SK-N-SH treated with all-trans-retinoic acid at 6 μM for 48 hours (cell line): ENCODE measurements around the gene NOS2.

ENCODE experiments used
- ATAC-seq: fragments of 200-7000 bp; cut with Tn5 transposase; 3 replicates; pipeline ENCODE4 v1.9.1; 2020; ENCODE audit warnings: mild to moderate bottlenecking, moderate library complexity
- ARNTL ChIP-seq: fragments of 450-650 bp; formaldehyde crosslinking; IDR thresholded peaks from 2 replicates; pipeline ENCODE4 v1.5.0; 2020; ENCODE audit warnings: low read depth, mild to moderate bottlenecking, moderate library complexity, borderline replicate concordance
- CSDC2 ChIP-seq: fragments of 250-450 bp; sonication (Bioruptor Pico); IDR thresholded peaks from 2 replicates; pipeline ENCODE4 v1.5.0; 2020; ENCODE audit warnings: mild to moderate bottlenecking, moderate library complexity
- CSRNP3 ChIP-seq: fragments of 250-450 bp; sonication (Bioruptor Pico); IDR thresholded peaks from 2 replicates; pipeline ENCODE4 v1.5.1; 2021; ENCODE audit warnings: mild to moderate bottlenecking, moderate library complexity
- ESRRG ChIP-seq: fragments of 250-450 bp; sonication (Bioruptor Pico); IDR thresholded peaks from 2 replicates; pipeline ENCODE4 v1.6.1; 2021; ENCODE audit warnings: mild to moderate bottlenecking
- ISL1 ChIP-seq: fragments of 250-450 bp; sonication (Bioruptor Pico); IDR thresholded peaks from 2 replicates; pipeline ENCODE4 v2.1.2; 2022; ENCODE audit warnings: mild to moderate bottlenecking, moderate library complexity
- OSR1 ChIP-seq: fragments of 250-450 bp; sonication (Bioruptor Pico); IDR thresholded peaks from 2 replicates; pipeline ENCODE4 v1.8.0; 2022; ENCODE audit warnings: moderate library complexity, mild to moderate bottlenecking, inconsistent platforms
- PATZ1 ChIP-seq: fragments of 250-450 bp; sonication (Bioruptor Pico); IDR thresholded peaks from 2 replicates; pipeline ENCODE4 v1.8.0; 2020; ENCODE audit warnings: mild to moderate bottlenecking, moderate library complexity, borderline replicate concordance
- RARB ChIP-seq: fragments of 250-450 bp; sonication (Bioruptor Pico); IDR thresholded peaks from 2 replicates; pipeline ENCODE4 v1.8.0; 2021; ENCODE audit warnings: mild to moderate bottlenecking, moderate library complexity
- TCF4 ChIP-seq: fragments of 250-450 bp; sonication (Bioruptor Pico); IDR thresholded peaks from 2 replicates; pipeline ENCODE4 v1.8.0; 2021; ENCODE audit warnings: mild to moderate bottlenecking, moderate library complexity, borderline replicate concordance
- TOX ChIP-seq: fragments of 250-450 bp; sonication (Bioruptor Pico); IDR thresholded peaks from 2 replicates; pipeline ENCODE4 v1.8.0; 2021; ENCODE audit warnings: mild to moderate bottlenecking, moderate library complexity, borderline replicate concordance
- TSHZ2 ChIP-seq: fragments of 250-450 bp; sonication (Bioruptor Pico); IDR thresholded peaks from 2 replicates; pipeline ENCODE4 v1.5.0; 2020; ENCODE audit warnings: mild to moderate bottlenecking, moderate library complexity
- ZC3H10 ChIP-seq: fragments of 250-450 bp; sonication (Bioruptor Pico); IDR thresholded peaks from 2 replicates; pipeline ENCODE4 v1.5.1; 2021; ENCODE audit warnings: mild to moderate bottlenecking, moderate library complexity
- ZFP3 ChIP-seq: fragments of 250-450 bp; sonication (Bioruptor Pico); IDR thresholded peaks from 2 replicates; pipeline ENCODE4 v1.5.0; 2020; ENCODE audit warnings: mild to moderate bottlenecking, moderate library complexity
- ZFP30 ChIP-seq: fragments of 450-650 bp; formaldehyde crosslinking; IDR thresholded peaks from 2 replicates; pipeline ENCODE4 v1.5.0; 2022; ENCODE audit warnings: mild to moderate bottlenecking, moderate library complexity
- ZNF565 ChIP-seq: fragments of 450-650 bp; formaldehyde crosslinking; conservative IDR thresholded peaks from 2 replicates; pipeline ENCODE4 v1.5.0; 2020; ENCODE audit warnings: low read depth, mild to moderate bottlenecking, moderate library complexity
- ZNF70 ChIP-seq: fragments of 450-650 bp; formaldehyde crosslinking; IDR thresholded peaks from 2 replicates; pipeline ENCODE4 v1.5.0; 2020; ENCODE audit warnings: mild to moderate bottlenecking, moderate library complexity
- TF ChIP-seq, protein P1 (sequence below): fragments of 250-450 bp; sonication (Bioruptor Pico); IDR thresholded peaks from 2 replicates; pipeline ENCODE4 v1.8.0; 2021; ENCODE audit warnings: low read depth, mild to moderate bottlenecking, moderate library complexity, borderline replicate concordance
- TF ChIP-seq, protein P2 (sequence below): fragments of 250-450 bp; sonication (Bioruptor Pico); IDR thresholded peaks from 2 replicates; pipeline ENCODE4 v1.5.1; 2020; ENCODE audit warnings: low read depth, mild to moderate bottlenecking, moderate library complexity

Gene NOS2

DNA sequence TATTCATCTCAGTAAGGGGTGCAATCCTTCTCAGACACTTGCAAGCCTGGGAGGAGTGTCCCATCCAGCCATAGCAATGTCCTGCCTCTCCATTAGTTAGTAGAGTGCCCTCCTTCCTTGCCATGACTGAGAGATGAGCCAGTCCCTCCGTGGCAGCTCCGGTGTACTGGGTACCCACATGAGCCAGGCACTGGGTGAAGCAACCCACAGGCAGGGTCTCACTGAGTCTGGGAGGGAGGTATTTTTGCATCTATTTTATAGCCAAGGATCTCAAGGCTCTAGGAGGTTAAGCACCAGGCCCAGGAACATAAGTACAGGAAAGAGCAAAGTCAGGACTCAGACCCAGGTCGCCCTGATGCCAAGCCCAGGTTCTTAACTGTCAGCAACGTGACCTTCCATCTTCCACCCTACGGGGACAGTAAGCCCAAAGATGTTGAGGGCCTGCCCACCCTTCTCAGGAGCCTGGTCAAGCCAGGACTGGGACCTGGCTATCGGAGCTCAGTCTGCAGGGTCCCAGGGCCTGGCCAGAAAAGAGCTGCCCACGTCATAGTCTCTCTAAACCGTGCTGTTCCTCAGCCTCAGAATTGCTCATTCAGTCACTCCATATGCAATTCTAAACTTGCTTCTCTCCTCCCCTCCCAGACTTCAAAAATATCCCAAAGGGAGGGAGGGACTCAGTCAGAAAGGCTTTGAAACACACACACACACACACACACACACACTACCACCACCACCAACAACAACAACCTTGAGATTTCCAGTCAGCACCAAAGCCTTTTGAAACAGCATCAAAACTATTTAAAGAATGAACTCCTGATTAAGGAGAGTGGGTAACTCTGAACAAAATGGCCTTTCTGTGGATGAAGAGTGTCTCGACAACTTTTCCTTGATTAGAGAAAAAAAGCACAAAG, 16.6 kb downstream of the NOS2 start:
- ATAC-seq = no peak
- TF ChIP-seq CSDC2 (CRISPR knock-in tag) (no peak), OSR1 (CRISPR knock-in tag) (no peak), TCF4 (CRISPR knock-in tag) (no peak), PATZ1 (CRISPR knock-in tag) (no peak), ZFP30 (no peak), ESRRG (CRISPR knock-in tag) (no peak), TOX (CRISPR knock-in tag) (no peak)
- TF ChIP-seq, protein P1, sequence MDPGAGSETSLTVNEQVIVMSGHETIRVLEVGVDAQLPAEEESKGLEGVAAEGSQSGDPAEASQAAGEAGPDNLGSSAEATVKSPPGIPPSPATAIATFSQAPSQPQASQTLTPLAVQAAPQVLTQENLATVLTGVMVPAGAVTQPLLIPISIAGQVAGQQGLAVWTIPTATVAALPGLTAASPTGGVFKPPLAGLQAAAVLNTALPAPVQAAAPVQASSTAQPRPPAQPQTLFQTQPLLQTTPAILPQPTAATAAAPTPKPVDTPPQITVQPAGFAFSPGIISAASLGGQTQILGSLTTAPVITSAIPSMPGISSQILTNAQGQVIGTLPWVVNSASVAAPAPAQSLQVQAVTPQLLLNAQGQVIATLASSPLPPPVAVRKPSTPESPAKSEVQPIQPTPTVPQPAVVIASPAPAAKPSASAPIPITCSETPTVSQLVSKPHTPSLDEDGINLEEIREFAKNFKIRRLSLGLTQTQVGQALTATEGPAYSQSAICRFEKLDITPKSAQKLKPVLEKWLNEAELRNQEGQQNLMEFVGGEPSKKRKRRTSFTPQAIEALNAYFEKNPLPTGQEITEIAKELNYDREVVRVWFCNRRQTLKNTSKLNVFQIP (CRISPR knock-in tag) = no peak
- TF ChIP-seq, protein P2, sequence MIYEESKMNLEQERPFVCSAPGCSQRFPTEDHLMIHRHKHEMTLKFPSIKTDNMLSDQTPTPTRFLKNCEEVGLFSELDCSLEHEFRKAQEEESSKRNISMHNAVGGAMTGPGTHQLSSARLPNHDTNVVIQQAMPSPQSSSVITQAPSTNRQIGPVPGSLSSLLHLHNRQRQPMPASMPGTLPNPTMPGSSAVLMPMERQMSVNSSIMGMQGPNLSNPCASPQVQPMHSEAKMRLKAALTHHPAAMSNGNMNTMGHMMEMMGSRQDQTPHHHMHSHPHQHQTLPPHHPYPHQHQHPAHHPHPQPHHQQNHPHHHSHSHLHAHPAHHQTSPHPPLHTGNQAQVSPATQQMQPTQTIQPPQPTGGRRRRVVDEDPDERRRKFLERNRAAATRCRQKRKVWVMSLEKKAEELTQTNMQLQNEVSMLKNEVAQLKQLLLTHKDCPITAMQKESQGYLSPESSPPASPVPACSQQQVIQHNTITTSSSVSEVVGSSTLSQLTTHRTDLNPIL (CRISPR knock-in tag) = no peak

GRCh38 chr17:27782791-27783206, 17.5 kb downstream of the NOS2 start:
- TF ChIP-seq ZNF565 (CRISPR knock-in tag) (no peak), ZNF70 (CRISPR knock-in tag) (no peak), ARNTL (CRISPR knock-in tag) (no peak), ISL1 (CRISPR knock-in tag) (no peak), TOX (CRISPR knock-in tag) (no peak), OSR1 (CRISPR knock-in tag) (no peak), TSHZ2 (no peak), RARB (no peak), ZFP3 (no peak), ZC3H10 (CRISPR knock-in tag) (no peak), CSRNP3 (CRISPR knock-in tag) (no peak)
- TF ChIP-seq, protein P1 (CRISPR knock-in tag) = no peak
- TF ChIP-seq, all 23 proteins: peak for 0

More at GRCh38 chr17:27782791-27783206, 17.5 kb downstream of the NOS2 start:
- ATAC-seq = no peak
